HG03066 (cell line): ENCODE measurements around the gene ZNF728.
"Not testable (repeated sequence)": the region's sequence is repeated elsewhere in the genome, so short reads cannot be mapped to it uniquely, and the experiment has no call there.

Experiments
- ATAC-seq: cut with Tn5 transposase; IDR thresholded peaks from one replicate; pipeline ENCODE4 v1.9.1; 2021; ENCODE audit warnings: low read depth; ENCODE audit not compliant: unreplicated experiment

Gene ZNF728

GRCh38 chr19:23002690-23003422 lies at the start of gene ZNF728:
Gene ZNF728 (minus strand): TSS chr19:23003176. CDS start chr19:23003030, 146 bp downstream.
- ATAC-seq = no peak

- no peak for ATAC-seq
These were observed 49.4 kb upstream of the ZNF728 start for GRCh38 chr19:23052349-23052748.

- ATAC-seq = no peak
These were observed 46.3 kb upstream of the ZNF728 start for GRCh38 chr19:23049256-23049655.

GRCh38 chr19:23046743-23047142 lies 43.8 kb upstream of the ZNF728 start:
- no peak for ATAC-seq

- ATAC-seq = no peak
These were observed 30.7 kb upstream of the ZNF728 start for GRCh38 chr19:23033721-23034120.

- no peak for ATAC-seq
These were observed 12.7 kb upstream of the ZNF728 start for GRCh38 chr19:23015660-23016059.

- ATAC-seq = not testable (repeated sequence)
These were observed 8.0 kb downstream of the ZNF728 start for GRCh38 chr19:22994957-22995356.

GRCh38 chr19:22976248-22976647 lies 26.7 kb downstream of the ZNF728 start:
- ATAC-seq = no peak

- not testable (repeated sequence) for ATAC-seq
These were observed 27.3 kb downstream of the ZNF728 start for GRCh38 chr19:22975546-22976136.

GRCh38 chr19:22945560-22945959 lies 57.4 kb downstream of the ZNF728 start:
- ATAC-seq = no peak

GRCh38 chr19:22935151-22935550 lies 67.8 kb downstream of the ZNF728 start:
- ATAC-seq = no peak

GRCh38 chr19:22927576-22927975 lies 75.4 kb downstream of the ZNF728 start:
- ATAC-seq = not testable (repeated sequence)

GRCh38 chr19:22925181-22925580 lies 77.8 kb downstream of the ZNF728 start:
- not testable (repeated sequence) for ATAC-seq
